ENCODE results near the gene ZBTB38. TPM values are rescaled to one million over a fixed set of nuclear protein-coding genes. Genes with fewer than 3 reads are reported as not detected.

Gene ZBTB38
- total and polyA plus RNA-seq, 2 donors (not counting 1 experiment from before 2014, with no cell fraction given), result 13.8 to 71.2 TPM

DNA sequence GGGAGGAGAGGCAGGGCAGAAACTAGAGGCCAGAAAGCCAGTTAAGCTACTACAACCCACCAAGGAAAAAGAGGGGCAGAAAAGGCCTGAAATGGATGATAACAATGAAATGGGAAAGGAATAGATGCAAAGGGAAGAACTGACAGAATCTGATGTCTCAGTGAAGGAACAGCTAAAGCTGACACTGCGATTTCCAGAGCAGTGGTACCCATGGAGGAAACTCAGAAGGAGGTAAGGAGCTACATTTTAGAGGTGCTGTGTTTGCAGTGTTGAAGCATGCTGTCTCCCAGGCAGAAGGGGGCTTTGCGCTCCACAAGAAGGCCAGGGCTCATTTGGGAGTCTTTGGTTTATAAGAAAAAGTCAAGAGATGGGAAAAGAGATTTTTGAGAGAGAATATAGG lies 38.0 kb downstream of the ZBTB38 start:
- TF ChIP-seq, protein P1, sequence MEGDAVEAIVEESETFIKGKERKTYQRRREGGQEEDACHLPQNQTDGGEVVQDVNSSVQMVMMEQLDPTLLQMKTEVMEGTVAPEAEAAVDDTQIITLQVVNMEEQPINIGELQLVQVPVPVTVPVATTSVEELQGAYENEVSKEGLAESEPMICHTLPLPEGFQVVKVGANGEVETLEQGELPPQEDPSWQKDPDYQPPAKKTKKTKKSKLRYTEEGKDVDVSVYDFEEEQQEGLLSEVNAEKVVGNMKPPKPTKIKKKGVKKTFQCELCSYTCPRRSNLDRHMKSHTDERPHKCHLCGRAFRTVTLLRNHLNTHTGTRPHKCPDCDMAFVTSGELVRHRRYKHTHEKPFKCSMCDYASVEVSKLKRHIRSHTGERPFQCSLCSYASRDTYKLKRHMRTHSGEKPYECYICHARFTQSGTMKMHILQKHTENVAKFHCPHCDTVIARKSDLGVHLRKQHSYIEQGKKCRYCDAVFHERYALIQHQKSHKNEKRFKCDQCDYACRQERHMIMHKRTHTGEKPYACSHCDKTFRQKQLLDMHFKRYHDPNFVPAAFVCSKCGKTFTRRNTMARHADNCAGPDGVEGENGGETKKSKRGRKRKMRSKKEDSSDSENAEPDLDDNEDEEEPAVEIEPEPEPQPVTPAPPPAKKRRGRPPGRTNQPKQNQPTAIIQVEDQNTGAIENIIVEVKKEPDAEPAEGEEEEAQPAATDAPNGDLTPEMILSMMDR (IDR thresholded peaks at IDR 0.05), result no peak
- TF ChIP-seq EZH2 (IDR thresholded peaks at IDR 0.05; ENCODE audit: borderline replicate concordance, insufficient read depth, low read depth, low read length, poor library complexity, severe bottlenecking), result no peak
- no peak overlapping the region for H2AFZ ChIP-seq (ENCODE audit: insufficient read depth, low read depth, low read length, poor library complexity, severe bottlenecking)
- H3K4me3 ChIP-seq (ENCODE audit: control extremely low read depth in 1 of 5, extremely low read depth in 1 of 5, insufficient read depth in 1 of 5, low read depth in 2 of 5, low read length in 4 of 5), result no peak overlapping the region
- H3K27me3 ChIP-seq (replicated peaks in 1 of 4; ENCODE audit: control extremely low read depth in 1 of 4, control insufficient read depth in 3 of 4, insufficient read depth in 4 of 4, low read length in 3 of 4), result no peaks in the 10 kb centered on the region
- H3K27ac ChIP-seq (ENCODE audit: low read length in 2 of 2), result no peak overlapping the region
- ATAC-seq (ENCODE audit: low read depth), result no peak
- ChIA-PET CTCF (interaction anchor here (1.1 to 1.9 kb wide), 3 partner anchors 9 to 46 kb away, joined by 3 to 6 read pairs (median 4); no protein-coding TSS in a partner anchor), POLR2A (no interaction called here)
- H3K4me1 Mint-ChIP-seq, result peaks cover 50% of the 10 kb centered on the region
- H3K9ac ChIP-seq (ENCODE audit: low read length), result no peak overlapping the region
- peak overlapping the region; percentile 21 for H3K27ac Mint-ChIP-seq
- no peak overlapping the region for H3K4me2 ChIP-seq (replicated peaks; ENCODE audit: low read depth, low read length, poor library complexity, severe bottlenecking)
- no peaks in the 10 kb centered on the region for H3K79me2 ChIP-seq (ENCODE audit: control insufficient read depth, insufficient read depth, low read length)
- peaks cover 18 to 25% of the 10 kb centered on the region in 2 donors for H3K4me1 ChIP-seq (ENCODE audit: control insufficient read depth in 2 of 2, insufficient read depth in 2 of 2, low read length in 2 of 2)
- DNase-seq, result no peak
- no peaks in the 10 kb centered on the region for H3K9me3 ChIP-seq (ENCODE audit: control extremely low read depth in 1 of 3, control insufficient read depth in 2 of 3, insufficient read depth in 1 of 3, low read length in 2 of 3)
- WGBS (ENCODE audit: insufficient coverage), result 100% methylated on average over 2 of the region's 2 CpGs
- H3K9me3 Mint-ChIP-seq (ENCODE audit: insufficient read depth), result no peaks in the 10 kb centered on the region
- no peak overlapping the region for H3K4me3 Mint-ChIP-seq
- intact Hi-C loops (cut with micrococcal nuclease), result no loop called here
- no peaks in the 10 kb centered on the region for H3K27me3 Mint-ChIP-seq
- no peaks in the 10 kb centered on the region for H4K20me1 ChIP-seq (ENCODE audit: control insufficient read depth, insufficient read depth, low read length, poor library complexity, severe bottlenecking)
- H3K36me3 ChIP-seq (replicated peaks in 1 of 2; ENCODE audit: control extremely low read depth in 1 of 2, control insufficient read depth in 1 of 2, extremely low read depth in 1 of 2, insufficient read depth in 2 of 2, low read length in 1 of 2), result peaks cover 0 to 22% of the 10 kb centered on the region in 2 experiments

DNA sequence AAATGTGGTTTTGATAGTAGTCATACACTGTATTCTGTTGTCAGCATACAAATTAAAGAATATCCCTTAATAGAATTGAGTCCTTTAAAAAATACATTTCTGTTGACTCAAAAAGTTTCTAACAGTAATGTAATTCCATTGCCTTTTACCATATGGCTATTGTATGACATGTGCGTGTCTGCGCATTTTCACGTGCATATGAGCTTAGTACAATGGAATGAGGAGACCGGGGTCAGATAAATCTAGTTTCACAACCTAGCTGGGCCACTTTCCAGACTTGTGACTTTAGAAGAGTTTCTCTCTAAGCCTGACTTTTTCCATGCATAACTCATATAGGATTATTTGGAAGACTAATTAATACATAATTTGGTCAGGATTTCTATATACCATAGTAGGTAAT lies 38.7 kb downstream of the ZBTB38 start:
- Histone ChIP-seq H3K4me1 (ENCODE audit: control insufficient read depth in 2 of 2, insufficient read depth in 2 of 2, low read length in 2 of 2) (peaks cover 17 to 22% of the 10 kb centered on the region in 2 donors), H3K4me2 (replicated peaks; ENCODE audit: low read depth, low read length, poor library complexity, severe bottlenecking) (no peak overlapping the region), H3K79me2 (ENCODE audit: control insufficient read depth, insufficient read depth, low read length) (no peaks in the 10 kb centered on the region), H4K20me1 (ENCODE audit: control insufficient read depth, insufficient read depth, low read length, poor library complexity, severe bottlenecking) (no peaks in the 10 kb centered on the region), H3K9ac (ENCODE audit: low read length) (no peak overlapping the region), H2AFZ (ENCODE audit: insufficient read depth, low read depth, low read length, poor library complexity, severe bottlenecking) (no peak overlapping the region), H3K4me3 (ENCODE audit: control extremely low read depth in 1 of 5, extremely low read depth in 1 of 5, insufficient read depth in 1 of 5, low read depth in 2 of 5, low read length in 4 of 5) (no peak overlapping the region), H3K27ac (ENCODE audit: low read length in 2 of 2) (no peak overlapping the region), H3K27me3 (replicated peaks in 1 of 4; ENCODE audit: control extremely low read depth in 1 of 4, control insufficient read depth in 3 of 4, insufficient read depth in 4 of 4, low read length in 3 of 4) (no peaks in the 10 kb centered on the region), H3K36me3 (replicated peaks in 1 of 2; ENCODE audit: control extremely low read depth in 1 of 2, control insufficient read depth in 1 of 2, extremely low read depth in 1 of 2, insufficient read depth in 2 of 2, low read length in 1 of 2) (peaks cover 0 to 22% of the 10 kb centered on the region in 2 experiments), H3K9me3 (ENCODE audit: control extremely low read depth in 1 of 3, control insufficient read depth in 2 of 3, insufficient read depth in 1 of 3, low read length in 2 of 3) (no peaks in the 10 kb centered on the region)
- ATAC-seq (ENCODE audit: low read depth) (no peak), DNase-seq (no peak)
- POLR2A ChIA-PET, result no interaction called here
- TF ChIP-seq, protein P1 (IDR thresholded peaks at IDR 0.05), result no peak
- no peak for TF ChIP-seq EZH2 (IDR thresholded peaks at IDR 0.05; ENCODE audit: borderline replicate concordance, insufficient read depth, low read depth, low read length, poor library complexity, severe bottlenecking)
- H3K4me1 Mint-ChIP-seq, result peaks cover 51% of the 10 kb centered on the region
- no peaks in the 10 kb centered on the region for H3K9me3 Mint-ChIP-seq (ENCODE audit: insufficient read depth)
- no peak overlapping the region for H3K4me3 Mint-ChIP-seq
- WGBS (ENCODE audit: insufficient coverage), result no CpG with 5 or more reads among the region's 4 CpGs
- intact Hi-C loops (cut with micrococcal nuclease), result no loop called here
- no peaks in the 10 kb centered on the region for H3K27me3 Mint-ChIP-seq
- CTCF ChIA-PET, result interaction anchor here (0.7 to 1.5 kb wide), 3 partner anchors 10 to 47 kb away, joined by 3 to 4 read pairs (median 3); no protein-coding TSS in a partner anchor
- H3K27ac Mint-ChIP-seq, result no peak overlapping the region

All from B cell (primary cell).